Midbrain (tissue), 1 donor: ENCODE results near the gene ANKRD33.
A peak's percentile ranks its signal among the peaks of the same experiment; 100 is the strongest.
"Not testable (repeated sequence)": the region's sequence is repeated elsewhere in the genome, so short reads cannot be mapped to it uniquely, and the experiment has no call there.

Experiments
- DNase-seq: peaks from one replicate; lab custom pipeline; 2025; lab: John Stamatoyannopoulos, UW

Gene ANKRD33

GRCh38 chr12:51883295-51883694, 4.6 kb upstream of the ANKRD33 start:
- DNase-seq, result no peak

- DNase-seq, result no peak
Measured at GRCh38 chr12:51883998-51884675, 3.8 kb upstream of the ANKRD33 start.

GRCh38 chr12:51884676-51885229, 3.1 kb upstream of the ANKRD33 start:
- DNase-seq, result no peak

- DNase-seq, result not testable (repeated sequence)
Measured at GRCh38 chr12:51885294-51886020, 2.4 kb upstream of the ANKRD33 start.

GRCh38 chr12:51886021-51886710, 1.7 kb upstream of the ANKRD33 start:
- DNase-seq, result peak; percentile 36

- DNase-seq, result no peak
Measured at GRCh38 chr12:51888316-51889215, 663 bp downstream of the ANKRD33 start.

- DNase-seq, result no peak
Measured at GRCh38 chr12:51889216-51890132, 1.6 kb downstream of the ANKRD33 start.

GRCh38 chr12:51890133-51890464, 2.2 kb downstream of the ANKRD33 start:
- DNase-seq, result no peak

GRCh38 chr12:51890511-51891171, 2.7 kb downstream of the ANKRD33 start:
- DNase-seq, result no peak

GRCh38 chr12:51891843-51892242, 3.9 kb downstream of the ANKRD33 start:
- DNase-seq, result no peak

- no peak for DNase-seq
Measured at GRCh38 chr12:51893786-51894185, 5.9 kb downstream of the ANKRD33 start.

GRCh38 chr12:51895378-51896135, 7.7 kb downstream of the ANKRD33 start:
- no peak for DNase-seq

- DNase-seq, result no peak
Measured at GRCh38 chr12:51896236-51896635, 8.3 kb downstream of the ANKRD33 start.

- no peak for DNase-seq
Measured at GRCh38 chr12:51897181-51897580, 9.3 kb downstream of the ANKRD33 start.

GRCh38 chr12:51898506-51898905, 10.6 kb downstream of the ANKRD33 start:
- DNase-seq, result no peak

- no peak for DNase-seq
Measured at GRCh38 chr12:51898937-51899336, 11.0 kb downstream of the ANKRD33 start.

- no peak for DNase-seq
Measured at GRCh38 chr12:51900323-51900889, 12.5 kb downstream of the ANKRD33 start.

GRCh38 chr12:51901121-51901817, 13.4 kb downstream of the ANKRD33 start:
- no peak for DNase-seq
